Measurements from ENCODE around the gene MYCL.

DNA sequence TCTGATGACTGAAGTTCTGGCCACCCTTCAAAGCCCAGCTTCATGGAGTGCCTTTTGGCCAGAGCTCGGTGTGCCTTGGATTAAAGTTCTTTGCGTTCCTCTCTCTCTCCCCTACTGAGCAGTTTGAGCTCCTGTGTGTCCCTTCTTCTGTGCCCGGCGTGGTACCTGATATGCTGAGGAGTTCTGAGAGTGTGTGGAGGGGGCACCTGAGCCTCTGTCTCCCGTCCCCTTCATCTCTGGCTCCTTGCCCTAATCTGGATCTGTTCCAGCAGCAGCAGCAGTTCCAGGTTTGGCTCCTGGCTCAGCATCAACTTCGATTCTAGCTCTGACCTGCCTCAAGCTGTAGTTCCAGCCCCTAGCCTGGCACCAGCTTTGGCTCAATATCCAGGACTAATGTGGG is 25.1 kb upstream of the MYCL start:
- TF ChIP-seq CTCF (IDR thresholded peaks at IDR 0.05) = no peak
- TF ChIP-seq POLR2A (IDR thresholded peaks at IDR 0.05) = no peak
